Left cardiac atrium (tissue), 4 donors: Measurements from ENCODE around the gene PIK3R6. TPM values are rescaled to one million over a fixed set of nuclear protein-coding genes. Genes with fewer than 3 reads are reported as not detected.
"Not testable (repeated sequence)": the region's sequence is repeated elsewhere in the genome, so short reads cannot be mapped to it uniquely, and the experiment has no call there.

Experiments used
- ATAC-seq, 2 donors: fragments of 200-7000 bp; cut with Tn5 transposase; one replicate each; pipeline ENCODE4 v1.9.1; 2020; ENCODE audit warnings: mild to moderate bottlenecking in 2 of 2, moderate library complexity in 2 of 2
- DNase-seq: peaks from one replicate; pipeline ENCODE4 v3.0.0-alpha.2; 2020
- intact Hi-C, 2 donors: fragments of 100-400 bp; cut with DNase I; formaldehyde crosslinking; loops; one replicate each; pipeline versions ENCODE4 v1.14.1 to v1.15.1; 2022 to 2023
- total RNA-seq, 2 donors: library from RNA; stranded (reverse); fragmentation: NEBNext Ultra II Directional; extraction: Animal tissue kit (Norgen Biotek cat#: 25700); gene quantifications; one replicate each; pipeline ENCODE4 v1.2.1, GENCODE V29; 2021
- donor health status: DM: no; HTN: yes; CAD: no.
- donor health status: DM: no; HTN: yes; CAD: no; lungs with severe emphysema.
- donor health status: DM: yes; HTN: yes; CAD: no.
- donor health status: Dilated cardiomyopathy.

Gene PIK3R6
- total RNA-seq, 2 donors from 2014 or later, result 0.79 to 1.1 TPM

GRCh38 chr17:8894673-8895578 is 27.5 kb upstream of the PIK3R6 start:
- peak; percentile 43 for DNase-seq
- ATAC-seq, result peak; percentile 77 to 80
- intact Hi-C loops, result loop anchor here (5.0 kb wide), 2 partner anchors 88 to 98 kb away; partner anchors contain the start of gene MFSD6L (in 1 of the 2)

GRCh38 chr17:8894202-8894671 is 26.8 kb upstream of the PIK3R6 start:
- intact Hi-C loops, result loop anchor here in 1 of 2 donors (5.0 kb wide), 1 partner anchor 87 kb away; no protein-coding TSS in a partner anchor
- DNase-seq, result no peak
- no peak for ATAC-seq

- intact Hi-C loops, result loop anchor here in 1 of 2 donors (5.0 kb wide), 1 partner anchor 86 kb away; no protein-coding TSS in a partner anchor
- DNase-seq, result no peak
- no peak for ATAC-seq
Observed at GRCh38 chr17:8893621-8894201, 26.2 kb upstream of the PIK3R6 start.

GRCh38 chr17:8893059-8893458 is 25.6 kb upstream of the PIK3R6 start:
- intact Hi-C loops, result loop anchor here in 1 of 2 donors (5.0 kb wide), 1 partner anchor 86 kb away; no protein-coding TSS in a partner anchor
- ATAC-seq, result no peak

GRCh38 chr17:8892338-8892690 is 24.8 kb upstream of the PIK3R6 start:
- no peak for ATAC-seq
- intact Hi-C loops, result loop anchor here in 1 of 2 donors (5.0 kb wide), 1 partner anchor 85 kb away; no protein-coding TSS in a partner anchor
- DNase-seq, result no peak

More at GRCh38 chr17:8893059-8893458, 25.6 kb upstream of the PIK3R6 start:
- DNase-seq, result no peak

- intact Hi-C loops, result loop anchor here in 1 of 2 donors (5.0 kb wide), 1 partner anchor 83 kb away; no protein-coding TSS in a partner anchor
- DNase-seq, result no peak
Observed at GRCh38 chr17:8890671-8891070, 23.2 kb upstream of the PIK3R6 start.

GRCh38 chr17:8889458-8890210 is 22.2 kb upstream of the PIK3R6 start:
- ATAC-seq, result no peak
- intact Hi-C loops, result loop anchor here in 1 of 2 donors (5.0 kb wide), 1 partner anchor 82 kb away; no protein-coding TSS in a partner anchor
- no peak for DNase-seq

More at GRCh38 chr17:8890671-8891070, 23.2 kb upstream of the PIK3R6 start:
- ATAC-seq, result no peak

- DNase-seq, result no peak
- no peak for ATAC-seq
- intact Hi-C loops, result no loop called here
Observed at GRCh38 chr17:8888704-8889302, 21.3 kb upstream of the PIK3R6 start.

- DNase-seq, result no peak
- intact Hi-C loops, result no loop called here
- peak; percentile 32 to 67 for ATAC-seq
Observed at GRCh38 chr17:8887834-8888703, 20.6 kb upstream of the PIK3R6 start.

- intact Hi-C loops, result no loop called here
- no peak for DNase-seq
Observed at GRCh38 chr17:8887301-8887700, 19.8 kb upstream of the PIK3R6 start.

GRCh38 chr17:8885967-8886684 is 18.7 kb upstream of the PIK3R6 start:
- intact Hi-C loops, result loop anchor here in 1 of 2 donors (2.0 kb wide), 1 partner anchor 15 kb away; no protein-coding TSS in a partner anchor
- no peak for ATAC-seq
- no peak for DNase-seq

More at GRCh38 chr17:8887301-8887700, 19.8 kb upstream of the PIK3R6 start:
- no peak for ATAC-seq

- intact Hi-C loops, result loop anchor here in 1 of 2 donors (2.0 kb wide), 1 partner anchor 15 kb away; no protein-coding TSS in a partner anchor
- DNase-seq, ATAC-seq: not testable (repeated sequence)
Observed at GRCh38 chr17:8885163-8885966, 17.9 kb upstream of the PIK3R6 start.

GRCh38 chr17:8884336-8884990 is 17.0 kb upstream of the PIK3R6 start:
- intact Hi-C loops, result loop anchor here in 1 of 2 donors (2.0 to 5.0 kb wide), 2 partner anchors 16 to 47 kb away; no protein-coding TSS in a partner anchor
- ATAC-seq (no peak), DNase-seq (no peak)

GRCh38 chr17:8883353-8883752 is 15.9 kb upstream of the PIK3R6 start:
- DNase-seq, result no peak
- intact Hi-C loops, result loop anchor here in 1 of 2 donors (5.0 kb wide), 1 partner anchor 46 kb away; no protein-coding TSS in a partner anchor
- no peak for ATAC-seq

- intact Hi-C loops, result loop anchor here in 1 of 2 donors (5.0 kb wide), 1 partner anchor 44 kb away; no protein-coding TSS in a partner anchor
- no peak for ATAC-seq
Observed at GRCh38 chr17:8881606-8882005, 14.1 kb upstream of the PIK3R6 start.

More at GRCh38 chr17:8881606-8882005, 14.1 kb upstream of the PIK3R6 start:
- DNase-seq, result no peak
